GM19035 (cell line): Measurements from ENCODE around the gene SMIM44.

ENCODE experiments used
- ATAC-seq: cut with Tn5 transposase; IDR thresholded peaks from one replicate; pipeline ENCODE4 v1.9.1; 2021; ENCODE audit not compliant: unreplicated experiment

The SMIM44 gene

GRCh38 chr19:3501780-3502179 is 18.5 kb upstream of the SMIM44 start:
- ATAC-seq: no peak

GRCh38 chr19:3500429-3501101 is 17.3 kb upstream of the SMIM44 start, which contains the start of gene DOHH:
TSS of gene DOHH (minus strand) at chr19:3500674. CDS start at chr19:3496814, 3,860 bp downstream.
- peak; percentile 85 for ATAC-seq

DNA sequence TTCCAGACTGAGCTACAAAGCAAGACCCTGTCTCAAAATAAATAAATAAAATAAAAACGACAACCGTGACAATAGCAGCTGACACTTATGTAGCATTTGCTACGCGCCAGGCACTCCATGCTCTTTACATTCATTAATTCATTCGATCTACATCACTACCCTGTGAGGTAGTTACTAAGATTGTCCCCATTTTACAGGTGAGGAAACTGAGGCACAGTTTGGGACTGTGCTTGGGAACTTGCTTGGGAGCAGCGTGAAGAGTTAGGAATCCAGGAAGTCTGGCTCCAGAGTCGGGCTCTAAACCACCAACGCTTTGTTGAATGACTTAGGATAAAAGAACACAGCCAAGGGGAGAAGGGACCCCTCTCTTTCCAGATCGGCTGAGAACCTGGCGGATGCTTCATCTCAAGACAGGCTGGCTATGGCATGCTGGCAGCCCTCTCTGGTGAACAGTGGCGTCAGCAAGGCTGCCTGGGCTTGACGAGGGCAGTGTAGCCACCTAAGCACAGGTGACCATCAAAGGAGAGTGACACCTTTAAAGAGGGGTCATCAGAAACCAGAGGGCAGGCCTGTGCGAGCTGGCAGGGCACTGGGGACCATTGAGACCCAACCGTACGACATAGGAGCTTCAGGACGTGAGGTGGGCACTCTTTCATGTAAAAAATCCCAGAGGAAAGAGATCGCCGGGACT is 16.6 kb upstream of the SMIM44 start:
- peak; percentile 18 for ATAC-seq

GRCh38 chr19:3497757-3498520 is 14.7 kb upstream of the SMIM44 start:
- no peak for ATAC-seq

DNA sequence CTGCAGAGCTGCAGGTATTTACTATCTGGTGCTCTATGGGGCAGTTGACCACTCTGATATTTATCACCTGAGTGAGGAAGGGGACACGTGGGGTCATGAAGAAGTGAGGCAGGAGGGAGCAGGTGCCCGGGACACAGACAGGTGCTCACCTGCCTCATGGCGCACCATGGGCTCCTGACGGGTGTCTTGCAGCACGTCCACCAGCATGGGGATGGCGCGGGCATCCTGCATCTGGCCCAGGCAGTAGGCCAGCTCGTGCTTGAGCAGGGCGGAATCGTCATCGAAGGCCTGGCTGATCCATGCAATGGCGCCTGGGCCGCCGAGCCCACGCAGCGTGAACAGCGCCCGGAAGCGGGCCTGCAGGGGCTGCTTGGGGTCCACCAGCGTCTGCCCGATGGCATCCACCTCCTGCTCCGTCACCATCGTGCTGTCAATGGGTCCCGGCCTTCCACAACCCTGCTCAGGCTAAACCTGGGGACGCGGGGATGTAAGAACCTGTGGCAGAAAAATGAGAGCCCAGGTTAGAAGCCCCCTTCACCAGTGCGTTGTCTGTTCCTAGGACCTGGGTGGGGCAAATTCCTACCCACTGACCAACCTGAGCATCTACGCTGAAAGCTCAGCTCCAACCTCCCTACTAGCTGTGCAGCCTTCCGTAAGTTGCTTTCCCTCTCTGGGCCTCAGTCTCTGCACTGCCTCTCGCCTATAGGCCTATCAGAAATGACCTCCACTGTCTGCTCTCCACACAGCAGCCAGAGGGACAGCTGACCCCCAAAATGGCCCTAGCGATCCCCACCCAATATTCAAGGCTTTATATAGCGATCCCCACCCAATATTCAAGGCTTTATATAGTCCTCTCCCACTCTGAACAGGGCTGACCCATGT is 13.4 kb upstream of the SMIM44 start:
- ATAC-seq: no peak

- no peak for ATAC-seq
These were observed 11.3 kb upstream of the SMIM44 start for GRCh38 chr19:3494559-3494958.

GRCh38 chr19:3494051-3494450 is 10.8 kb upstream of the SMIM44 start:
- no peak for ATAC-seq

DNA sequence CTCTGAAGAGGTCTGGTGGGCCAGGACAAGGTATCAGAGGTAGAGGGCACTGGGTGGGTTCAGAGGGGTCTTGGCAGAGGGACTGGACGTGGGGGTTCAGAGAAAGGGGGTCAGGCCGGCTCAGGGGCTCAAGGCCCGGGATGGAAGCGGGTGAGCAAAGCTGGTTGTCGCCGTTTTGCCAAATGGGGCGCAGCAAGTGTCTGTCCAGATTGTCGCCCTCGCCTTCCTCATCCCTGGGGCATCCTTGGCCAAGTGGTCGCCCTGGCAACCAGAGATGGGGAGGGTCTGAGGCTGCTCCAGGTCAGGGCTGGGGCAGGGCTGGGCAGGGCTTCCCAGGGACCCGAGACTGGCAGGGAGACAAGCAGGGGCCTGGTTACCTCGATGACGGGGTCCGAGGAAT is 10.4 kb upstream of the SMIM44 start:
- ATAC-seq: no peak

DNA sequence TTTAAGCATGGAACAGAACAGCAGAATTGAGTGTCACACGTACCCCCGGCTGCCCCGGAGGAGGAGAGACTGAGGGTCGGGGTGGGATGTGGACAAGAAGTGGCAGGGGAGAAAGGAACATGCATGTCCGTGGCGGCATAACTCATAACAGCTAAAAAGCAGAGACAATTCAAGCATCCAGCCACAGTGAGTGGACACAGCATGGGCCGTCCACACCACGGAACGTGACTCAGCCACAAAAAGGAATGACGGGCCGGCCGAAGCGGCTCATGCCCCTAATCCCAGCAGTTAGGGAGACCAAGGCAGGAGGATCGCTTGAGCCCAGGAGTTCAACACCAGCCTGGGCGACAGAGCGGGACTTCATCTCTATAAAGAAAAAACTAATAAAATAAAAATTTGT is 9.7 kb upstream of the SMIM44 start:
- no peak for ATAC-seq

DNA sequence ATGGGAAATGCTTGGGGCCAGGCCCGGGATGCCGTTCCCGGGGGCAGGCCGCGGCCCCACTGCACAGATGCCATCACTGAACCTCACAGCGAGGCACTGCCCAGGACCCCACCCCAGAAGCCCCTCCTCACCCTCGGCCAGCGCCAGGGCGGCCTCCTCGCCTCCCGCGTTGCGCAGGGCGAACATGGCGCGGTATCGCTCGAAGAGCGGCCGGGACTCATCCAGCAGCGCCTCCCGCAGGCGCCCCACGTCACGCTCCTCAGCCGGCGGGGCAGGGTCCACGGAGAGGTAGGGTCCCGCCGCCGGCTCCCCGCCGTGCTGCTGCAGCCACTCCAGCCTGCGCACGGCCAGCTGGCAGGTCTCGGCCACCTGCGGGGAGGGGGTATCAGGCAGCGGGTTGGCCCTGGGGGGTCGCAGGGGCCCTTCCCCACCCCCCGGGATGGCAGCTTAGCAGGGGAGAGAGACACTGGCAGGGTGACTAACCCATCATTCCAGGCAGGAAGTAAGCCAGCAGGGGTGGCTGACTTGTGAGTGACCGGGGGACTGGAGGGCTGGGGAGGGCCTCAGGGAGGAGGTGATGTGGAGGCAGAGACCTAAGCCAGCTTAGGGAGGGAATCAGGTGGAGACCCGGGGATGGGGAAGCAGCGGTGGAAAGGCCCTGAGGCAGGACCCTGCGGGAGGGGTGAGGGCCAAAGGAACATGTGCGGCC is 9.0 kb upstream of the SMIM44 start:
- no peak for ATAC-seq

- no peak for ATAC-seq
These were observed 8.3 kb upstream of the SMIM44 start for GRCh38 chr19:3491396-3492119.

GRCh38 chr19:3482507-3483225 is 575 bp downstream of the SMIM44 start:
- ATAC-seq: no peak

DNA sequence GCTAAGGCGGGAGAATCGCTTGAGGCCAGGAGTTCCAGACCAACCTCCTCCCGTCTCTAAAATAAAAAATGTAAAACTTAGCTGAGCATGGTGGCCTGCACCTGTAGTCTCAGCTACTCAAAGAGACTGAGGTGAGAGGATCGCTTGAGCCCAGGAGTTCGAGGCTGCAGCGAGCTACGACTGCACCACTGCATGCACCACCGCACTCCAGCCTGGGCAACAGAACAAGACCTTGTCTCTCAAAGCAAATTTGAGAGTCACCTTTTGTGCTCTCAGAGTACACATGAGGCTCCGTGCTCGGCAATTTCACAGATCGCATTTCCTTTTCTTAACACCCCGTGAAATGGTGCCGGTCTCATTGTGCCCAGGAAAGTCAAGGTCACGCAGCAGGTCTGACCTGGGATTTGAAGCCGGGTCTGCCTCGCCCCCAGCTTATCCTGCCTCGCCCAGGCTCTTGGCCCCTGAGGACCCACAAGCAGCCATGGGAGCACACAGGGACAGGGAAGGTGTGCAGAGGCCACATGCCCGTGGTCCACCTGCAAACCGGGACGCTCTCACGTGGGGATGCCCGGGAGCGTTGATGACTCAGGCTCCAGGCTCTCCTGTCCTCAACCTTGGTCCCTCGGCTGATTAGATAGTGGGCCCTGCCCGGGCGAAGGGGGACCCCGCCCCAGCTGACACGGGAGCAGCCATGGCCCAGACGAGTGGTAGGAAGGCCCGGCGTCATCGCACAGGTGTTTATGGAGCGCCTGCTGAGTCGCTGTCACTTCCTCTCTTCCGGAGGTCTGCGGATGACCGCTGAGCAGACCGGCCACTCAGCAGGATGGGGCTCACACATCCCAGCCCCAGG is 1.8 kb downstream of the SMIM44 start:
- no peak for ATAC-seq

DNA sequence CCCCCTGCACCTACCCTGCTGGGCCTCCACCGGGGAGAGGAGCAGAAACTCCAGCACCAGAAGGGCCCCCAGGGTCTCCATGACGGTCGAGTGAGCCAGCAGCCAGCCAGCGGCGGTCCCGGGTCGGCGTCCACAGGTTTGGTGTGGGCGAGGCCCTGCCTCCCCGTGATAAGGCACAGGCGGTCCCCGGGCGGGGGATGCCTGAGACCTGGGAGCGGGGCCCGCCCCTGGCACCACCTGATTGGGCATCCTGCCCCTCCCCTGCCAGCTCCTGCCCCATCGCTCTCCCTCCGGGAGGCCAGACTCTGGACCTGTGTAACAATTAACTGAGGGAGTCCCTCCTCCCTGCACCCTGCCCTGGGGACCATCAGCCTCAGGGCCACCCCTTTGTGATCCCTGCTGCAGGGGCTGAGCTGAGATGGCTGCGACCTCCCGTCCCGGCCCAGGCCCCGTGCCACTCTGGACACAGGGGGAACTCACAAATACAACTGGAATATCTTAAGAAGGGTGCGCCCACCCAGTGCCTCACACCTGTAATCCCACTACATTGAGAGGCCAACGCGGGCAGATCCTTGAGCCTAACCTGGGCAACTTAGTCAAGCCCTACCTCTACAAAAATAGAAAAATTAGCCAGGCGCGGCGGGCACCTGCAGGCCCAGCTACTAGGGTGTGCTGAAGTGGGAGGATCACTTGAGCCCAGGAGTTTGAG is 2.7 kb downstream of the SMIM44 start, which contains the start of gene SMIM24:
Gene SMIM24 (minus strand): TSS at position 143 of the 709 bp plus-strand sequence. CDS start 62 bp downstream, at position 81.
- ATAC-seq: no peak

GRCh38 chr19:3479834-3480215 is 3.4 kb downstream of the SMIM44 start:
- ATAC-seq: no peak

- no peak for ATAC-seq
These were observed 3.9 kb downstream of the SMIM44 start for GRCh38 chr19:3479177-3479833.
